Measurements from ENCODE around the gene MED14.

GRCh38 chrX:40748977-40749376 lies 13.6 kb upstream of the MED14 start:
- no peak for TF ChIP-seq CTCF (IDR thresholded peaks at IDR 0.05)
- TF ChIP-seq EP300 (IDR thresholded peaks at IDR 0.05) = no peak
